ENCODE results near the gene MTUS2. TPM values are rescaled to one million over a fixed set of nuclear protein-coding genes. Genes with fewer than 3 reads are reported as not detected.
A peak's percentile ranks its signal among the peaks of the same experiment; 100 is the strongest.

The MTUS2 gene
- total RNA-seq, 1 experiment from 2014 or later = 0.25 TPM

GRCh38 chr13:29451976-29452375, 631.8 kb downstream of the MTUS2 start:
- no peak for DNase-seq (ENCODE audit: low spot score)

DNA sequence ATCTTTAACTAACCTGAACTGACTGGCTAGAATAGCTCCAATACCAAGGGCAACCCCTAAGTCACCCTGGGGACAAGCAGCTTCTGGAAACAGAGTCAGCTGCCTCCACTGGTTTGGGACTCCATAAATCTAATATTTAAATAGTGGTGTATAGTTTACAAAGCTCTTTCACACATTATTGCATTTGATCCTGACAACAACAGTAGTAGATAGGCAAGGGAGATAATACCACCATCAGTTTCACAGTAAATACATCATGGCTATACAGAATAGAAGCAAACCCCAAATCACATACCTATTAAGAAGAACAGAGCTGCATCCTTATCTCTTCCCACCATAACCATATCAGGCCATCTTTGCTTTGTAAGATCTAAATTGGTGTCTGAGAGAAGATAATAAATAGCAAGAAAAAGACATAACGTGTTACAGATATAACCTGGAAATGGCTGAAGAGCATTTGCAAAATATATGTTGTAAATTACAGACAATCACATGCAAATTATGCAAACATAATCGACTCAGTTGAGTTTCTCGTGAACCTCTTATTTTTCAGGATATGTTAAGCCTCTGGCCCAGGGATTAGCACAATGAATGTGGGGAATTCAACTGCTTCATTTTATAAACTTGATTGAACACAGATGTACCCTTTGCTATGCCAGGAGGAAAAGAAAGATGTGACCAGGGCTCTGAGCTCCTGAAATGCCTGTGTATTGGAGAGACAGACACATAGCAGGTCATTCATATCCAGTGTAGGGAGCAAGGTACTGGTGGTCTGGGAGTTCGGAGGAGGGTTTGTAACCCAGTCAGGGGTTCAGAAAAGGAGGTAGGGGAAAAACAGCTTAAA, 632.9 kb downstream of the MTUS2 start:
- DNase-seq (ENCODE audit: low spot score) = no peak

DNA sequence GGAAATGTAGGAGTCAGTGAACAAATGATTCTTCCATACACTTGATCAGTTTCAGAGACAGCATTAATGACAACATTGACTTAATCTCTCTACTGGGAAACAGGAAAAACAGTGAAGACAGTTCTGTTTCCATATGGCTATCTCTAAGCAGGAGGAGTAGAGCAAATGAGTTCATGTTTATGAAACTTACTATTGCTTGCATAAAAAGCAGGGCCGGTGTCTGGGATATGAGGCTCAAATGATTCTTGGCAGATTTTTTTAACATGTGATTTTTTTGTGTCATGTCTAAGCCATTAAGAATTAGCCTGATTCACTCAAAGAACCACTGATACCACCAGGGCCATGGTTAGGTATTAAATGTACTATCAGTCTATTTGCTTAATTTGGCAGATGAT, 633.5 kb downstream of the MTUS2 start:
- DNase-seq (ENCODE audit: low spot score) = no peak

DNA sequence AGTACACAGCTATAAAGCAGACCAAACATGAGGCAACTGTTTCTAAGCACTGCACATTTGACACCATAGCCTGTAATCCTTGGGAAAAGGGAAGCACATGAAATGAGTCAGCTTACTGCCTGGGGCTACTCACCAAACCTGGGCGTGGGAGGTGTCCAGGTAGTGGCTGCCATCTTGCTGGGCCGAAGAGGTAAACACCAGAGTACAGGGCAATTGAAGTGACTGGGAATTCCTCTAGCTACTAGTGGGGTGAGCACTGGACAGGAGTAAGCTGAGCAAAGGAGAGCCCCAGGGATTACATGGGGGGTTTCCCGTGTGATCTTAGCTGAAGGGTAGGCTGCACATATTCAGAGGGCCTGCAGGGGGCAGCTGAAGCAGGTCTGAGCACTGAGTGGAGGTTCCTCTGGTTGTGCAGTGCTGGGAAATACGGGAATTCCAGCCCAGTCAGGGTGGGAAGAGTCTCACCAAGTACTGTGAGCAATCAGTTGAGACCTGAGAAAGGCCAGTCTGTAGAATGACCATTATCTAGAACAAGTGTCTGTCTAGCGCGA, 634.9 kb downstream of the MTUS2 start:
- DNase-seq (ENCODE audit: low spot score) = peak; percentile 49

DNA sequence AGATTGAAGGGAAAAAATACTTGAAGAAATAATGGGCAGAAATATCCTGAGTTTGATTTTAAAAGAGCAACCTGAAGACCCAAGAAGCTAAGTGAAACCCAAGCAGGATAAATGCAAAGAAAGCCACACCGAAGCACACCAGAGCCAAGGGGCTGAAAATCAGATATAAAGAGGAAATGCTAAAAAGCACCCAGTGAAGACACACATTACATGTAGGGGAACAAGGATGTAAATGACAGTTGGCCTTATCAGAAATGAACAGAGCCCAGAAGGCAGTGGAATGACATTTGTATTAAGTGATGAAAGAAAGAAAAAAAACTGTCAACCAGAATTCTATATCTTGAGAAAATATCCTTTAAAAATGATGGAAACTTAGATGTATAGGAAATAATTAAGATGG, 636.3 kb downstream of the MTUS2 start:
- DNase-seq (ENCODE audit: low spot score) = no peak

DNA sequence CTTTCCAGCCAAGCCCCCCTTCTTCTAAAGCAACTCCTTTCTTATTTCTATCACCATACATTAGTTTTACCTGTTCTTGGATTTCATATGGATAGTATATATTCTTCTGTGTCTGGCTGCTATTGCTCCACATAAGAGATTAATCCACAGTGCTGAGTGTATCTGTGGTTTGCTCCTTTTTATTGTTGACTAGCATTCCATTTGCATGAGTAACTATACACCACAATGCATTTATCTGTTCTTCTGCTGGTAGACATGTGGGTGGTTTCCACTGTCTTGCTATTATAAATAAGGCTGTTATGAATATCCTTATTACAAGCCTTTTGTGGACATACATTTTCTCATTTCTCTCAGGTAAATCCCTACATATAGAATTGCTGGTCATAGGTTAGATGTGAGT, 637.2 kb downstream of the MTUS2 start:
- DNase-seq (ENCODE audit: low spot score) = peak; percentile 33

DNA sequence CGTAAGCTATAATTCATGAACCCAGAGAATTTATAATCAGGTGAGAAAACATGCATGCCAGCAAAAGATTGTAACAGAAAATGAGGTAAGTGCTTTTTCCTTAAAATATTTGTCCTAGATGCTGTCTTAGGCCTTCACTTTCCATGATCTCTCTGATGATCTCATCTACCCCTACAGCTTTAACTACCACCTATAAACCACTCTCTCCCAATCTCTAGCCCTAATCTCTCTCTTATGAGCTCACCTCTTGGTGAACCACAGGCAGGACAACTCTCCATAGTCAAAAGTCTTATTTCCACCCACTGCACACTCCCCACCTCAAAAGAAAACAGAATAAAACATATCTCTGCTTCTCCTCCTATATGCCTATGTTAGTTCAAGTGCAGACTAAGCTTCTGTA, 638.3 kb downstream of the MTUS2 start:
- no peak for DNase-seq (ENCODE audit: low spot score)

GRCh38 chr13:29459813-29460355, 639.7 kb downstream of the MTUS2 start:
- no peak for DNase-seq (ENCODE audit: low spot score)

DNA sequence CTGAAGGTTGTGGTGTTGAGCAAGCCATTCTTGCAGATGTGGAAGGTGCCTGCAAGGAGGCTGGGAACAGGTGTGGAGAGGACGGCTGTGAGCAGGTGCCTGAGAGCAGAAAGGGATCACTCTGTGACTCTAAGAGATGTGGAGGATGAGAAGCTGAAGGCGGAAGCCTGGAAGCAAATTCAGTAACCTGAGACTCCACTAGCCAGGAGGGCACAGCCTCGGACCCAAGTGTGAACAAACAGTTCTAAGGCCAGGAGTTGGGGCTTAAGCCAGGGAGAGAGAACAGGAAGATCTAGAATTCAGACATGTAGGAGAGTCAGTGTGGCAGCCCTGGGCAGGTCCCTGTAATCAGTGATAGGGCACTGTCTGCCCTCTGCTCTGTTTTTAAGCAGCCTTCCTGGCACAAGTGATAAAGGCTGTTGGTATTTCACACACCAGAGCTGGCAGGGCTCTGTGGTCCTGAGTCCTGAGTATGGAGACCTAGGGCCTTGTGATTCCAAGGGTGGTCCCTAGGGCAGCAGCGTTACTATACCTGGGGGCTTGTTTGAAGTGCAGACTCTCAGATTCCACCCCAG, 644.1 kb downstream of the MTUS2 start:
- DNase-seq (ENCODE audit: low spot score) = no peak

GRCh38 chr13:29465741-29466293, 645.7 kb downstream of the MTUS2 start:
- peak; percentile 3 for DNase-seq (ENCODE audit: low spot score)

- no peak for DNase-seq (ENCODE audit: low spot score)
These were observed 651.4 kb downstream of the MTUS2 start for GRCh38 chr13:29471551-29471950.

DNA sequence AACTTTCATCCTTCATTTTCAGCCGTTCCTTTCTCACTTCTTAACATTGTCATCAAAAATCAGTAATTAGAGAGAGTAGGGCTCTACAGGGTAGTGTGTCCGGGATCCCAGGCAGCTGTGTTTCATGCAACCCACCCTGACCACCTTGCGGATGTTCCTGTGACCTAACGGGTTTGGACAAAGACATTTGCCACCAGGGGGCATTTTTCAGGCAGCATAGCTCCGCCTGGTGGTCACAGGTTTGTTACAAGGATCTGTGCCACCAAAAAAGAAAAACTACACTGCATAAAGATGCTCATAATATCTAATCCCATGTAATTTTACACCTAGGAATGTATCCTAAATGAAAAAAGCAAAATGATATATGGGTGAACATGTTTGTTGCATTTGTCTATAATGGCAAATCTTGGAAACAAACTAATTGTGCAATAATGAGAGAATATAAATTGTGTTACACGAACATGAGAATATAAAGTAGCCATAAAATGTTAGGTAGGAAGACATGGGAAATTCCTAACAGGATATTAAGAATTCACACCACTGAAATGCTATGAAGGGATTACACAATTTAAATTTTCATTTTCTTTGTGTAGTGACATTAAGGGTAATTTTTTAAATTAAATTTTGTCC, 652.3 kb downstream of the MTUS2 start:
- DNase-seq (ENCODE audit: low spot score) = peak; percentile 29

GRCh38 chr13:29473166-29473565, 653.0 kb downstream of the MTUS2 start:
- DNase-seq (ENCODE audit: low spot score) = no peak

- peak; percentile 56 for DNase-seq (ENCODE audit: low spot score)
These were observed 654.9 kb downstream of the MTUS2 start for GRCh38 chr13:29474991-29475390.

- no peak for DNase-seq (ENCODE audit: low spot score)
These were observed 655.9 kb downstream of the MTUS2 start for GRCh38 chr13:29476046-29476445.

GRCh38 chr13:29479716-29480492, 659.8 kb downstream of the MTUS2 start:
- no peak for DNase-seq (ENCODE audit: low spot score)

DNA sequence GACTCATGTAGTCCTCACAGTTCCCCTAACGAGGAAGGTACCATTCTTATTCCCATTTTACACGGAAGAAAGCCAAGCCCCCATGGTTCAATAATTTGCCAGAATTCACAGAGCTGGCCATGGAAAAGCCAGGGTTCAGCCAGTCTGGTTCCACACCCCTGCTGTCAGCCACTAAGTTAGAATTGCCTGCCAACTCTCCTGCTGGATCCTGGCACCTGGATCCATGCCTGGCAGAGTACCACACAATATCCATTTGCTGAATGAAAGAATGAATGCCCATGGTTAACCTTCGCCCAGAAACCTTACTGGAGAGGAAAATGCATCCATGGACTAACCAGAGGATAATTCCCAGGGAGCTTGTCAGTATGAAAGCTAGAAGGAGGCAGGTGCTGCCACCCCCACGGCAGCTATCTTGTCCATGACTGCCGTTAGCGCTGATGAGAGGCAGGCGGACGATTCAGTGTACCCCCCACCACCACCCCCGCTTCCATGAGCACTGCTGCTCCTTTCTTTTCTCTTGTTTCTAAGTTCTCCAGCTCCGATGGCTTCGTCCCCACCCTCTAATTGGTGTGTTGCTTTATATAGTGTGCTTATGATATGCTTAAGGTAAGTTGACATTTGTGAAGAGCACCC, 660.9 kb downstream of the MTUS2 start:
- no peak for DNase-seq (ENCODE audit: low spot score)

DNA sequence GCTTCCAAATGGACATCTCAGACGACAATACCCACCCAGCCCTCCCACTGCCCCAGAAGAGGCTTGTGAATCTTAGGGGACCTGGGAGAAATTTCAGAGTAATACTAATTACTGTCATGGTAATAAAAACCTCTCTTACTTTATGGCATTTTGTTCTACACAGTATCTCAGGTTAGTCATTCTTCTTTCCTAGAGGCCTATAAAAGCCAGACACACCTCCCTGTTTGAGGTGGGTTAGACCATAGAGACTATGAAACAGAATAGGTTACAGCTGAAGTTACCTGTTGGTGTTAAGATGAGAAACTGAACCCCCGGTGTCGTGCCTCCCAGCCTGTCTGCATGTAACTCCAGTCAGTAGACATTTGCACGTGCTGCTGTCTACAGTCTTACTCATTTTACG, 661.5 kb downstream of the MTUS2 start:
- no peak for DNase-seq (ENCODE audit: low spot score)

DNA sequence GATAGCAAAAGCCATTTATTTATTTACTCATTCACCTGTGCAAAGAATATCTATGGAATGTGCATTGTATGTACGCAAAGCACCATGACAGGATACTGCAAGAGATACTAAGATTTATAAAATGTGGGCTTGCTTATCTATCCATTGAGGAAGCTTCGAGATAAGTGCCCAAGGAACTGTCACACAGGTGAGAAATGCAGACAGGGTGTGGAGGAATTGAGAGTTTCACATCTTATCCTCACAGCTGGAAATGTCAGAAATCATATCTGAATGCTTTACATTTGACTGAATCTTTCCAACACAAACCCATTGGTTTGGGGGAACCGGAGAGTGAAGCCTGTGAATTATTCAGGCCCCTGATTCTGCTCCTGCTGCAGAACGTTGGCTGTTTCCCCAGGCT, 662.4 kb downstream of the MTUS2 start:
- no peak for DNase-seq (ENCODE audit: low spot score)

DNA sequence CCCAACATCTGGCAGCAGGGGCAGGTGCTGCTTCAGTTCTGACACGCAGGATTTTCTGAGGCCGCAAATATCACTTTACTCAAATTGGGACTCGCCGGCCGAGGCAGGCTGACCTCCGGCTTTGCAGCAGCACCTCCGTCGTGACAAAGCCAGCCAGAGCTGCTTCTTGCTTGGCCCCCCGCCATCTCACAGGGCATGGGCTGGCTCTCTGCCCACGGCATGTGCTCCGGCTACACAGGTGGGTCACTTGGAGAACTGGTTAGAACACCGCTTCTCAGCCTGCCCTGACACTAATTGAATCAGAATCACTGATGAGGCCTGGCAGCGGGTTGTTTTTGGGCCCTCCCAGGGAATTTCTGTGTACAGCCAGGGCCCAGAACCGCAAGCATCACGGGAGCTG, 663.1 kb downstream of the MTUS2 start:
- no peak for DNase-seq (ENCODE audit: low spot score)

- no peak for DNase-seq (ENCODE audit: low spot score)
These were observed 663.5 kb downstream of the MTUS2 start for GRCh38 chr13:29483623-29484022.
